ENCODE results near the gene CGN.
A peak's percentile ranks its signal among the peaks of the same experiment; 100 is the strongest.

The CGN gene

DNA sequence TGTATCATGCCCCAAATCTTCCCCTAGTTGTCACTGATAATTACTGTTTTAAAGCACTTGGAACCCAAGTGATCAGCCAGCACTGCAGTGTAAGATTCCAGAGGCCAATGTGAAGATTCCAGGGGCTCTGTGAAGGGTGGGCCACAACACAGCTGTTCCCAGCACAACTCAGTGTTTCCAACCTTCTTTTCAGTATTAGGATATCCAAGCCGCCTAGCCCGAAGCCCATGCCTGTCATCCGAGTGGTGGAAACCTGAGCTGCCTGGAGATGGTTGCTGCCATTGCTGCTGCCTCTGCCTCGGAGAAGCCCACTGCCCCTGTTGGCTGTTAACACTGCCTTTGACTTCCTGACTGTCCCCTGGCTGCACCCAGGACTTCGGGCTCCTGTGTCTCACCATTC lies 70.3 kb downstream of the CGN start:
- H3K4me3 Mint-ChIP-seq = no peak overlapping the region
- H3K9me3 Mint-ChIP-seq = no peaks in the 10 kb centered on the region
- H3K27me3 Mint-ChIP-seq = no peaks in the 10 kb centered on the region
- no peaks in the 10 kb centered on the region for H3K4me1 Mint-ChIP-seq (ENCODE audit: low read depth in 2 of 2)
- ATAC-seq (replicated peaks) = no peak
- no peak for DNase-seq
- peaks cover 6% of the 10 kb centered on the region for H3K36me3 Mint-ChIP-seq (ENCODE audit: insufficient read depth)
- H3K27ac Mint-ChIP-seq = no peak overlapping the region

DNA sequence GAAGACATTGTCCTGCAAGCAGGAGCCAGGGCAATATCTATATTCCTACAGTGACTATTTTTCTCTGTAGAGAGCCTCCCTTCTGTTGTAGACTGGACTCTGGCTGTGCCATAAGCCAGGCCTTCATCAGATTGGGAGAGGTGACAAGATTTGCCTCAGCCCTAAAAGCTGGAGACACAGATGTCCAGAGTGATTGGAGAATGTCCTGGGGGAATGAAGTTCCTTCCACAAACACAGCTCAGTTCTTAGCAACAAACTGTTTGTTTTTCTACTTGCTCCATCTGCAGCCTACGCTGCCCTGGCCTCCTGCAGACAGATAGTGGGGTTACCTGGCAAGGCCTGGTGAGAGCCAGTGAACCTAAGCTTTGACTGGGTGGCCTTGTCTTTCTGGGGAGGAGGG lies 70.7 kb downstream of the CGN start:
- Mint-ChIP-seq H3K36me3 (ENCODE audit: insufficient read depth) (peaks cover 6% of the 10 kb centered on the region), H3K27ac (no peak overlapping the region), H3K27me3 (no peaks in the 10 kb centered on the region), H3K4me1 (ENCODE audit: low read depth in 2 of 2) (no peaks in the 10 kb centered on the region), H3K4me3 (no peak overlapping the region), H3K9me3 (no peaks in the 10 kb centered on the region)
- DNase-seq (no peak), ATAC-seq (replicated peaks) (no peak)

DNA sequence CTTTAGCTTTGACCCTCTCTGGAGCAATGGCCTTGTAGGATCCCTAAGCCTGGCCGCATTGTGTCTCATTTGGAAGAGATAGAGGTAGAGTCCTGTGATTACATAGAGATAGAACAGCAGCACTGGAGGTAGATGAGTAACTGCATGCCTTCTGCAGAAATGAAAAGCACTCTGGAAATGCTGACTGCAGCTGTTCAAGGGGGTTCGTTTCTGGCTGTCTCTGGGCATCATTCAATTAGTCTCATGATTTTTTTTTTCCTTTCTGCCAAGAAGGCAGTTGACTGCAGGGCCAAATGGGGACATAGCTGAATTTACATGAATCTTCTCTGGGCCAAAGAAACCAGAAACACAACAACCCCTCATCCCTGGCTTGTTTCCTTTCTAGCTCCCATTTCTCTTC lies 72.6 kb downstream of the CGN start:
- Mint-ChIP-seq H3K27me3 (no peaks in the 10 kb centered on the region), H3K36me3 (ENCODE audit: insufficient read depth) (peaks cover 6% of the 10 kb centered on the region), H3K4me3 (no peak overlapping the region), H3K9me3 (no peaks in the 10 kb centered on the region), H3K27ac (no peak overlapping the region), H3K4me1 (ENCODE audit: low read depth in 2 of 2) (no peaks in the 10 kb centered on the region)
- DNase-seq = no peak
- no peak for ATAC-seq (replicated peaks)

DNA sequence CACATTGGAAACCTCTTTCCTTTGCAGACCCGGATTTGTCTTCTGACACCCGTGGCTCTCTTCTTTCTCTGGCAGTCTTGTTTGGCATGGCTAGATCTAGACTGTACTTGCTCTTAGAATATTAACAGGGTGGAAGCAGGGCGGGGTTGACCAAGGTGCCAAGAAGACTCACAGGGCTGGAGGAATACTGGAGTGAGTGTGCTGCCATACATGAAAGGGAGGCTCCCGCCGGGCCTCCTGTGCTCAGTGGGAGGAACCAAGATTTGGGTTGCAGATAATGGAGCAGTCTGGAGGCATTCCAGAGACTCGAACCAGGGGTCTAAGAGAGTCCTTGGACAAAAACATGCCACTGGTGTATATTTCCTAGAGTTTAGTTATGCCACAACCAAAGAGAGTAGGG lies 73.1 kb downstream of the CGN start:
- Mint-ChIP-seq H3K36me3 (ENCODE audit: insufficient read depth) (peaks cover 6% of the 10 kb centered on the region), H3K27ac (peak overlapping the region in 1 of 2 donors; percentile 61), H3K4me1 (ENCODE audit: low read depth in 2 of 2) (no peaks in the 10 kb centered on the region), H3K9me3 (no peaks in the 10 kb centered on the region), H3K27me3 (no peaks in the 10 kb centered on the region), H3K4me3 (no peak overlapping the region)
- DNase-seq = no peak
- ATAC-seq (replicated peaks) = no peak

DNA sequence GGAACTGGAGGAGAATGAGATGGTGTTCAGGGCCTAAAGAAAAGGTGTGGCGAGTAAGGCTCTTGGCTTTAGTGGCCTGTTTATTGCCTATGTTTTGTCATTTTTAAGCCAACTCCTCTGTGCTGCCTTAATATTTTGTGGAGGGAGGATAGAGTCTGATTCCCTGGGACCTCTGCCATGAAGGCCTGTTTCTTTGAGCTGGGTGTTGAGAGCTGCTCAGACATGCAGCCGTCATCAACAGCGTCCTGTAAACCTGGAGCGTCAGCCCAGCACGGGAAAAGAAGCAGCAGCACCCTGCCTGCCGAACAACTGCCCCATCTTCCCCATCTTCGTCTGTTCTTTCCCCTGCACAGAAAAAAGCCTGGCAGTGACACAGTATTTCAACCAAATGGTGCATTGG lies 73.6 kb downstream of the CGN start:
- H3K9me3 Mint-ChIP-seq = no peaks in the 10 kb centered on the region
- H3K4me1 Mint-ChIP-seq (ENCODE audit: low read depth in 2 of 2) = no peaks in the 10 kb centered on the region

DNA sequence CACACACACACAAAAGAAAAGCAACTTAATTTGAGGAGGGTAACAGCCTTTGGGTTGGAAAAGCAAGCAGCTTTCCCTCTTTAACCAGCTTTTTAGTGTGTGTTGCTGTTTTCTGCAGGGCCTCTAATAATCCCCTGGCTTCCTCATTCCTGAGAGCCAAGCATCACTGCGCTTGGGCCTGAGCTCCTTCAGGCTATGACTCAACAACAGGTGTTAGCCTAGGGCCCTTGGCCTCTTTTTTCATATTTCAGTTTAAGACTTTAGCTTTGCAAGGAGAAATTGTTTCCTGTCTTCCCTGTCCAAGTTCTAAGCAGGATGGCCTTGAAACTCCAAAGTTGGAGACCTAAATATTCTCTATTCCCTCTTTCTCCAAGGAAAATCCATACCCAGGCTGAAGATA lies 74.4 kb downstream of the CGN start:
- H3K4me3 Mint-ChIP-seq = no peak overlapping the region
- H3K9me3 Mint-ChIP-seq = no peaks in the 10 kb centered on the region
- ATAC-seq (replicated peaks) (no peak), DNase-seq (no peak)
- H3K4me1 Mint-ChIP-seq (ENCODE audit: low read depth in 2 of 2) = no peaks in the 10 kb centered on the region
- H3K36me3 Mint-ChIP-seq (ENCODE audit: insufficient read depth) = peaks cover 3% of the 10 kb centered on the region
- no peak overlapping the region for H3K27ac Mint-ChIP-seq
- H3K27me3 Mint-ChIP-seq = peaks cover 0 to 8% of the 10 kb centered on the region in 2 donors

More for the DNA sequence above, 73.6 kb downstream of the CGN start:
- ATAC-seq (replicated peaks) (no peak), DNase-seq (no peak)
- Mint-ChIP-seq H3K4me3 (no peak overlapping the region), H3K36me3 (ENCODE audit: insufficient read depth) (peaks cover 3% of the 10 kb centered on the region), H3K27ac (peak overlapping the region in 1 of 2 donors; percentile 61), H3K27me3 (peaks cover 0 to under 1% of the 10 kb centered on the region in 2 donors)

All from effector memory CD8-positive, alpha-beta T cell (primary cell).